ENCODE measurements around the gene TMEM139. TPM values are rescaled to one million over a fixed set of nuclear protein-coding genes. Genes with fewer than 3 reads are reported as not detected.

The TMEM139 gene
- total RNA-seq, 1 experiment from 2014 or later = 1.5 TPM

DNA sequence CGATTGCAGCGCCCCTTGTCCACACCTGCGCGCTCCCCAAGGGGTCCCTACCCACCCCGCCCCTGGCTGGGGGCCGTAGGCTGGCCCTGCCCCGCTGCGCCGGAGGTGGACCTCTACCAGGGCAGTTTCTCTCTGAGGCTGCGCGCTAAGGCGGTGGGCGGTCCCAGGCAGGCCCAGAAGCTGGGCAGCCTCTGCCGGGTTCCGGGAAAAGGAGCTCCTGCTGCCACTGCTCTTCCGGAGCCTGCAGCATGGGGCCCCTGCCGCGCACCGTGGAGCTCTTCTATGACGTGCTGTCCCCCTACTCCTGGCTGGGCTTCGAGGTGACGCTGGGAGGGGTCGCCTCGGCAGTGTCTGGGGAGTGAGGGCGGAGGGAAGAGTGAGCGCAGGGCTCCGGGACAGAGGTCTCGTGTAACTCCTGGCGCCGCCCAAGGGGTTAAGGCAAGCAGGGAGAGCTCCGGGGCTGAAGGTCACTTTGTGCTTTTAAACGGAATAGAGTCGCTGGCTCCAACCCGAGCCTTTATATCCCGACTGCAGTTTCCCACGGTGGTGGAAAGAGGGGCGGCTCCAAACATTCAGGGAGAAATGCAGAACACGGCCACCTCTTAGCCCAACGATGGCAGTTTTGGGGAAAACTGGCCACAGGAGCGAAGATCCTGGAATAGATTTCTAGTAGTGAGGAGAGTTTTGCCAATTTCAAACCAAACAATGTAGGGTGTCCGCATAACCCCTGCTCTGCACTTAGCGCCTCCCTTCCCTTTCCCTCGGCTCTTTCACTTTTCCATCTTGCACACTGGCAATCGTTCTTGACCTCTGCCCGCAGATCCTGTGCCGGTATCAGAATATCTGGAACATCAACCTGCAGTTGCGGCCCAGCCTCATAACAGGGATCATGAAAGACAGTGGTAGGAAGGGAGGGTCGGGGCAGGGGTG lies 21.2 kb upstream of the TMEM139 start, which contains the start of gene GSTK1 (continued):
- TF ChIP-seq MXD4 (CRISPR knock-in tag; IDR thresholded peaks at IDR 0.05; ENCODE audit: borderline replicate concordance) = no peak
- TF ChIP-seq CREM (CRISPR knock-in tag; IDR thresholded peaks at IDR 0.05) = peak; percentile 67; the same call in 1 of the 2 replicates
- TF ChIP-seq, protein P1, sequence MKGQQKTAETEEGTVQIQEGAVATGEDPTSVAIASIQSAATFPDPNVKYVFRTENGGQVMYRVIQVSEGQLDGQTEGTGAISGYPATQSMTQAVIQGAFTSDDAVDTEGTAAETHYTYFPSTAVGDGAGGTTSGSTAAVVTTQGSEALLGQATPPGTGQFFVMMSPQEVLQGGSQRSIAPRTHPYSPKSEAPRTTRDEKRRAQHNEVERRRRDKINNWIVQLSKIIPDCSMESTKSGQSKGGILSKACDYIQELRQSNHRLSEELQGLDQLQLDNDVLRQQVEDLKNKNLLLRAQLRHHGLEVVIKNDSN (CRISPR knock-in tag; IDR thresholded peaks at IDR 0.05) = peak; percentile 17; the same call in 1 of the 2 replicates
- no peak for TF ChIP-seq SMAD4 (CRISPR knock-in tag; IDR thresholded peaks at IDR 0.05)
- TF ChIP-seq ZNF263 (CRISPR knock-in tag; IDR thresholded peaks at IDR 0.05; ENCODE audit: low read depth) = no peak
- TF ChIP-seq NR2C2 (CRISPR knock-in tag; IDR thresholded peaks at IDR 0.05) = no peak
- TF ChIP-seq ZNF423 (CRISPR knock-in tag; IDR thresholded peaks at IDR 0.05) = peak; percentile 80
- TF ChIP-seq SP1 (CRISPR knock-in tag; conservative IDR thresholded peaks at IDR 0.05) = peak; percentile 38; the same call in 1 of the 2 replicates
- no peak for TF ChIP-seq FOXJ3 (CRISPR knock-in tag; IDR thresholded peaks at IDR 0.05; ENCODE audit: borderline replicate concordance)
- TF ChIP-seq, protein P2, sequence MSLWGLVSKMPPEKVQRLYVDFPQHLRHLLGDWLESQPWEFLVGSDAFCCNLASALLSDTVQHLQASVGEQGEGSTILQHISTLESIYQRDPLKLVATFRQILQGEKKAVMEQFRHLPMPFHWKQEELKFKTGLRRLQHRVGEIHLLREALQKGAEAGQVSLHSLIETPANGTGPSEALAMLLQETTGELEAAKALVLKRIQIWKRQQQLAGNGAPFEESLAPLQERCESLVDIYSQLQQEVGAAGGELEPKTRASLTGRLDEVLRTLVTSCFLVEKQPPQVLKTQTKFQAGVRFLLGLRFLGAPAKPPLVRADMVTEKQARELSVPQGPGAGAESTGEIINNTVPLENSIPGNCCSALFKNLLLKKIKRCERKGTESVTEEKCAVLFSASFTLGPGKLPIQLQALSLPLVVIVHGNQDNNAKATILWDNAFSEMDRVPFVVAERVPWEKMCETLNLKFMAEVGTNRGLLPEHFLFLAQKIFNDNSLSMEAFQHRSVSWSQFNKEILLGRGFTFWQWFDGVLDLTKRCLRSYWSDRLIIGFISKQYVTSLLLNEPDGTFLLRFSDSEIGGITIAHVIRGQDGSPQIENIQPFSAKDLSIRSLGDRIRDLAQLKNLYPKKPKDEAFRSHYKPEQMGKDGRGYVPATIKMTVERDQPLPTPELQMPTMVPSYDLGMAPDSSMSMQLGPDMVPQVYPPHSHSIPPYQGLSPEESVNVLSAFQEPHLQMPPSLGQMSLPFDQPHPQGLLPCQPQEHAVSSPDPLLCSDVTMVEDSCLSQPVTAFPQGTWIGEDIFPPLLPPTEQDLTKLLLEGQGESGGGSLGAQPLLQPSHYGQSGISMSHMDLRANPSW (CRISPR knock-in tag; conservative IDR thresholded peaks at IDR 0.05; ENCODE audit: low read depth) = no peak
- no peak for TF ChIP-seq ZNF671 (CRISPR knock-in tag; IDR thresholded peaks at IDR 0.05)
- TF ChIP-seq, protein P3, sequence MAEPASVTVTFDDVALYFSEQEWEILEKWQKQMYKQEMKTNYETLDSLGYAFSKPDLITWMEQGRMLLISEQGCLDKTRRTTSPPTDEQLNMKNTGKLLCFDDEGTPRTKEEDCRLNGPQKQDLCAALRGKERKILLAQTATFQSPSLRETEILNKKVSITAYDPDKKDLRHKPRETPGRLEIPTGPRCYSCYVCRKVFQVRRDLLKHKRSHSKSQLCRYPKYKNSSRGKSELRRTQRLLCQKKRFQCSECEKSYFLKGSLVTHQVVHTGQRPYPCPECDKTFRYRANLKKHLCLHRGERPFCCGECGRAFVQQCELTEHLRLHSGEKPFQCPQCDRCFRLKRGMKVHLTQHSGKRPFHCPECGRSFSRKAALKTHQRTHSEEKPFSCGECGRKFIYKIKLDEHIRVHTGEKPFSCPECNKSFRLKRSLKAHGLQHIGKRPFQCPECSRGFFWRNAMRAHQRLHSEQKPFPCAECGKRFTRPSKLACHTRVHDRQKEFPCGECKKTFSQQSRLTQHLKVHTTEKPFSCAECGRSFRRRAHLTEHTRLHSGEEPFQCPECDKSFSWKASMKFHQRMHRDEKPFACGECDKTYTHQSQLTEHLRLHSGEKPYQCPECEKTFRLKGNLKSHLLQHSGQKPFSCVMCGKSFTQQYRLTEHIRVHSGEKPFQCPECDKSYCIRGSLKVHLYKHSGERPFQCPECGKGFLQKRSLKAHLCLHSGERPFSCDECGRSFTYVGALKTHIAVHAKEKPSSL (CRISPR knock-in tag; conservative IDR thresholded peaks at IDR 0.05) = no peak
- no peak for TF ChIP-seq NFYB (CRISPR knock-in tag; conservative IDR thresholded peaks at IDR 0.05; ENCODE audit: low read depth)
- TF ChIP-seq OVOL2 (CRISPR knock-in tag; IDR thresholded peaks at IDR 0.05; ENCODE audit: borderline replicate concordance) = no peak
- TF ChIP-seq, protein P4, sequence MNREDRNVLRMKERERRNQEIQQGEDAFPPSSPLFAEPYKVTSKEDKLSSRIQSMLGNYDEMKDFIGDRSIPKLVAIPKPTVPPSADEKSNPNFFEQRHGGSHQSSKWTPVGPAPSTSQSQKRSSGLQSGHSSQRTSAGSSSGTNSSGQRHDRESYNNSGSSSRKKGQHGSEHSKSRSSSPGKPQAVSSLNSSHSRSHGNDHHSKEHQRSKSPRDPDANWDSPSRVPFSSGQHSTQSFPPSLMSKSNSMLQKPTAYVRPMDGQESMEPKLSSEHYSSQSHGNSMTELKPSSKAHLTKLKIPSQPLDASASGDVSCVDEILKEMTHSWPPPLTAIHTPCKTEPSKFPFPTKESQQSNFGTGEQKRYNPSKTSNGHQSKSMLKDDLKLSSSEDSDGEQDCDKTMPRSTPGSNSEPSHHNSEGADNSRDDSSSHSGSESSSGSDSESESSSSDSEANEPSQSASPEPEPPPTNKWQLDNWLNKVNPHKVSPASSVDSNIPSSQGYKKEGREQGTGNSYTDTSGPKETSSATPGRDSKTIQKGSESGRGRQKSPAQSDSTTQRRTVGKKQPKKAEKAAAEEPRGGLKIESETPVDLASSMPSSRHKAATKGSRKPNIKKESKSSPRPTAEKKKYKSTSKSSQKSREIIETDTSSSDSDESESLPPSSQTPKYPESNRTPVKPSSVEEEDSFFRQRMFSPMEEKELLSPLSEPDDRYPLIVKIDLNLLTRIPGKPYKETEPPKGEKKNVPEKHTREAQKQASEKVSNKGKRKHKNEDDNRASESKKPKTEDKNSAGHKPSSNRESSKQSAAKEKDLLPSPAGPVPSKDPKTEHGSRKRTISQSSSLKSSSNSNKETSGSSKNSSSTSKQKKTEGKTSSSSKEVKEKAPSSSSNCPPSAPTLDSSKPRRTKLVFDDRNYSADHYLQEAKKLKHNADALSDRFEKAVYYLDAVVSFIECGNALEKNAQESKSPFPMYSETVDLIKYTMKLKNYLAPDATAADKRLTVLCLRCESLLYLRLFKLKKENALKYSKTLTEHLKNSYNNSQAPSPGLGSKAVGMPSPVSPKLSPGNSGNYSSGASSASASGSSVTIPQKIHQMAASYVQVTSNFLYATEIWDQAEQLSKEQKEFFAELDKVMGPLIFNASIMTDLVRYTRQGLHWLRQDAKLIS (CRISPR knock-in tag; IDR thresholded peaks at IDR 0.05; ENCODE audit: borderline replicate concordance) = no peak; the same call in 1 of the 2 replicates
- no peak for TF ChIP-seq SOX15 (CRISPR knock-in tag; IDR thresholded peaks at IDR 0.05)
- TF ChIP-seq ZNF138 (CRISPR knock-in tag; conservative IDR thresholded peaks at IDR 0.05) = no peak
- TF ChIP-seq, protein P5, sequence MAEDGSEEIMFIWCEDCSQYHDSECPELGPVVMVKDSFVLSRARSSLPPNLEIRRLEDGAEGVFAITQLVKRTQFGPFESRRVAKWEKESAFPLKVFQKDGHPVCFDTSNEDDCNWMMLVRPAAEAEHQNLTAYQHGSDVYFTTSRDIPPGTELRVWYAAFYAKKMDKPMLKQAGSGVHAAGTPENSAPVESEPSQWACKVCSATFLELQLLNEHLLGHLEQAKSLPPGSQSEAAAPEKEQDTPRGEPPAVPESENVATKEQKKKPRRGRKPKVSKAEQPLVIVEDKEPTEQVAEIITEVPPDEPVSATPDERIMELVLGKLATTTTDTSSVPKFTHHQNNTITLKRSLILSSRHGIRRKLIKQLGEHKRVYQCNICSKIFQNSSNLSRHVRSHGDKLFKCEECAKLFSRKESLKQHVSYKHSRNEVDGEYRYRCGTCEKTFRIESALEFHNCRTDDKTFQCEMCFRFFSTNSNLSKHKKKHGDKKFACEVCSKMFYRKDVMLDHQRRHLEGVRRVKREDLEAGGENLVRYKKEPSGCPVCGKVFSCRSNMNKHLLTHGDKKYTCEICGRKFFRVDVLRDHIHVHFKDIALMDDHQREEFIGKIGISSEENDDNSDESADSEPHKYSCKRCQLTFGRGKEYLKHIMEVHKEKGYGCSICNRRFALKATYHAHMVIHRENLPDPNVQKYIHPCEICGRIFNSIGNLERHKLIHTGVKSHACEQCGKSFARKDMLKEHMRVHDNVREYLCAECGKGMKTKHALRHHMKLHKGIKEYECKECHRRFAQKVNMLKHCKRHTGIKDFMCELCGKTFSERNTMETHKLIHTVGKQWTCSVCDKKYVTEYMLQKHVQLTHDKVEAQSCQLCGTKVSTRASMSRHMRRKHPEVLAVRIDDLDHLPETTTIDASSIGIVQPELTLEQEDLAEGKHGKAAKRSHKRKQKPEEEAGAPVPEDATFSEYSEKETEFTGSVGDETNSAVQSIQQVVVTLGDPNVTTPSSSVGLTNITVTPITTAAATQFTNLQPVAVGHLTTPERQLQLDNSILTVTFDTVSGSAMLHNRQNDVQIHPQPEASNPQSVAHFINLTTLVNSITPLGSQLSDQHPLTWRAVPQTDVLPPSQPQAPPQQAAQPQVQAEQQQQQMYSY (CRISPR knock-in tag; IDR thresholded peaks at IDR 0.05) = no peak
- no peak for TF ChIP-seq EMX1 (CRISPR knock-in tag; IDR thresholded peaks at IDR 0.05)
- TF ChIP-seq, protein P6, sequence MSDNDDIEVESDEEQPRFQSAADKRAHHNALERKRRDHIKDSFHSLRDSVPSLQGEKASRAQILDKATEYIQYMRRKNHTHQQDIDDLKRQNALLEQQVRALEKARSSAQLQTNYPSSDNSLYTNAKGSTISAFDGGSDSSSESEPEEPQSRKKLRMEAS (CRISPR knock-in tag; IDR thresholded peaks at IDR 0.05) = peak; percentile 80
- TF ChIP-seq, protein P7, sequence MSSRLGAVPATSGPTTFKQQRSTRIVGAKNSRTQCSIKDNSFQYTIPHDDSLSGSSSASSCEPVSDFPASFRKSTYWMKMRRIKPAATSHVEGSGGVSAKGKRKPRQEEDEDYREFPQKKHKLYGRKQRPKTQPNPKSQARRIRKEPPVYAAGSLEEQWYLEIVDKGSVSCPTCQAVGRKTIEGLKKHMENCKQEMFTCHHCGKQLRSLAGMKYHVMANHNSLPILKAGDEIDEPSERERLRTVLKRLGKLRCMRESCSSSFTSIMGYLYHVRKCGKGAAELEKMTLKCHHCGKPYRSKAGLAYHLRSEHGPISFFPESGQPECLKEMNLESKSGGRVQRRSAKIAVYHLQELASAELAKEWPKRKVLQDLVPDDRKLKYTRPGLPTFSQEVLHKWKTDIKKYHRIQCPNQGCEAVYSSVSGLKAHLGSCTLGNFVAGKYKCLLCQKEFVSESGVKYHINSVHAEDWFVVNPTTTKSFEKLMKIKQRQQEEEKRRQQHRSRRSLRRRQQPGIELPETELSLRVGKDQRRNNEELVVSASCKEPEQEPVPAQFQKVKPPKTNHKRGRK (CRISPR knock-in tag; IDR thresholded peaks at IDR 0.05; ENCODE audit: borderline replicate concordance) = no peak
- TF ChIP-seq KAT7 (CRISPR knock-in tag; IDR thresholded peaks at IDR 0.05; ENCODE audit: borderline replicate concordance) = no peak
- TF ChIP-seq FOXK1 (CRISPR knock-in tag; IDR thresholded peaks at IDR 0.05) = no peak
- TF ChIP-seq GABPB1 (CRISPR knock-in tag; IDR thresholded peaks at IDR 0.05) = peak; percentile 75
